GM18861 (cell line): ENCODE measurements around the gene PVALB.
A peak's percentile ranks its signal among the peaks of the same experiment; 100 is the strongest.

Experiments used
- ATAC-seq: cut with Tn5 transposase; IDR thresholded peaks from one replicate; pipeline ENCODE4 v1.9.1; 2021; ENCODE audit not compliant: unreplicated experiment

PVALB gene

DNA sequence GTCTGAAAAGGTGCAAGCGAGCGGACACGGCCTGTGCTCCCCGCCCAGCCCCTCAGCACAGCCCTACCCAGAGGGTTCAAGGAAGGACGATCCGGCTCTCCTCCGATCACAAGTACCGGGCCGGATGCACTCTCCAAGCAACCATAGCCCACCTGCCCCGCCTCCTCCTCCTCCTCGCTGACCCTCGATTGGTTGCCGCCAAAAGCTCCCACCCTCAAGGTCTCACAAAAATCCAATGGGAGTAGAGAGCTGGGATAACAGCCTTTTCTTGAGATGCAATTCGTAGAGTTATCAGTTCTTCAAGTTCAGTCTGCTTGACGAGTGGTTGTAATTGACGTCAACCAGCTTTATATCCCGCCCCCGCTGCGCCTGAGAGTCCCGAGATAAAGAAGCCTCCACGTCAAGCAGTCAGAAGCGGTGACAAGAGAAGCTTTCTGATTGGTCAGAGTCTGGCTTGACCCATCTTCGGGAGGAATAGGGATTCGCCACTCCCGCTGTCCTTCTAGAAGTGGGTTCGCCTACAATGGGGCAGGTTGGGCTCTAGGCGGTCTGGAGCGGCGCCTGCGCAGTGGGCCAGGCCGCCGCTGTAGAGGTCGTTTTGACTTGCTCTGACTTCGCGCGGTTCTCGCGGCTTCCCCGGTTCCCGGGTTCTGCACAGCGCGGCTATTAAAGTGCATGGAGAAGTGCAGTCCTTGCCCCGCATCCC is 40.7 kb downstream of the PVALB start, which contains the start of gene IFT27:
TSS of gene IFT27 (minus strand) at position 156 of the 706 bp plus-strand sequence. CDS start 412 bp downstream, outside the sequence.
- peak; percentile 83 for ATAC-seq

- ATAC-seq, result no peak
These were observed 41.3 kb downstream of the PVALB start for GRCh38 chr22:36775586-36775963.

- no peak for ATAC-seq
These were observed 42.9 kb downstream of the PVALB start for GRCh38 chr22:36773935-36774334.

GRCh38 chr22:36772451-36772850 is 44.4 kb downstream of the PVALB start:
- no peak for ATAC-seq

GRCh38 chr22:36771356-36772063 is 45.3 kb downstream of the PVALB start:
- ATAC-seq, result no peak

DNA sequence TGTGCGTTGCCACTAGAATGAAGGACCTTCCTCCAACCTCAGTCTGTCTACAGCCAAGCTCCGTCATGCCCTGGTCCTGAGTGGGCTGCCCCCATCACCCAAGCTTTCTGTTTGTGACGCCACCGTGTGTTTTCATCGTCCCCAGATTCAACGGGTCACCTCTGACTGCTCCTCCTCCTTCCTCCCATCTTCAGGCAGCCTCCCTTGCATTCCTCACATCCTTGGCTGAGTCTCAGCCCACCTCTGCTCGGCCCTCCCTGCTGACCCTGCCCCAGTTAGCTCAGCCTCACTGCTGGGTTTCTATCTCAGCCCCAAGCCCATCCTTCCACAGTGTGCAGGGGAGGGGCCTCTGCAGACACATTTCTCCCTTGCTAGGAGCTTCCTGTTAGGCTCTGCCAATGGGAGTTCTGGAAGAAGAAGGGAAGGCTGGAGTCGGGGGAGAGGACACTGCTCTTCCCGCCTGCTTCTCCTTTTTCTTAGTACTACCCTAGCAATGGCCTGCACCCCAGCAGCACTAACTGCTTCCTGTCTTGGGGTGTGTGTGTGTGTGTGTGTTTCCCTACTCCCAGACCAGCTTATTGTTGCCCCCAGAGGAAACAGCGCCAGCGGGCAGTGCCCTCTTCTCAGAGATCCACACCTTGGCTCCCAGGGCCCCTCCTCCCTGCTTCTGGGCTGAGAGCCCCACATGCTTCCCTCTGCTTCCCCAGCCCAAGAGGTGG is 46.2 kb downstream of the PVALB start:
- no peak for ATAC-seq

DNA sequence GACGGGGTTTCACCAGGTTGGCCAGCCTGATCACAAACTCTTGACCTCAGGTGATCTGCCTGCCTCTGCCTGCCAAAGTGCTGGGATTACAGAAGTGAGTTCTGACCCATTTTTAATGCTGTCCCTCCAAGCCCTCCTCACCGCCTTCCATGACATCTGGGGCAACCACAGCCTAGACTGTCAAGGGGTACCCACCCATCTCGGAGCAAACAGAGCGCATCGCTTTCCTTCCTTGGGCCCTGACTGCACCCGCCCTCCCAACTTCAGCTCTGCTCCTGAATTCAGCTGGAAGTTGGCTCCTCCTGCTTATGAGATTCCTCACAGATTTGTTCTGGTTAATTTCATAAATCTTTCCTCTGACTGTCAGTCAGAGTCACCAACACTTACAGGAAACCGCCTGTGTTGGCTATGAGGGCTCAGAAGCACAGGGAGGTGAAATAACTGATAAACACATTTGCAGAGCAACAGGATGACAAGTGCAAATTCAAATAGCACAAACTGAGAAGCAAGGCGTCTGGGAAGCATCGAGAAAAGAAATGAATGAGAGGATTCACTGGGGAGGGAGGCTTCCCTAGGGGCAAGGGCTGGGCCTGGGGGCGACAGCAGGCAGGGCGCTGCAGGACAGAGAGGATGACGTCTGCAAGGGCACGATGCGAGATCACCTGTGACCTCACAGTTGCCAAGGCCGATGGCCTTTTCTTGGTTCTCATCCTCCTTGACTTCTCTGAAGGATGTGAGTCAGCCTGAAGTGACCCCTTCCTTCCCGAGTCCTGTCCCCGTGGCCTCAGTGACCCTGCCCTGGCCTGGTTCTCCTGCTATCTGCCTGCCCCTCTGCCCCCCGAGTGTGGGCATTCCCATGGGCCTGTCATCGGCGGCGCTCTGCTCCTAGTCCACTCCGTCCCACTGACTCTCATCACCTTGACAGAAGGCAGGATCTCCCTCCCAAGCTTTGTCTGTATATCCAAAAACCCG is 47.0 kb downstream of the PVALB start:
- ATAC-seq, result no peak

DNA sequence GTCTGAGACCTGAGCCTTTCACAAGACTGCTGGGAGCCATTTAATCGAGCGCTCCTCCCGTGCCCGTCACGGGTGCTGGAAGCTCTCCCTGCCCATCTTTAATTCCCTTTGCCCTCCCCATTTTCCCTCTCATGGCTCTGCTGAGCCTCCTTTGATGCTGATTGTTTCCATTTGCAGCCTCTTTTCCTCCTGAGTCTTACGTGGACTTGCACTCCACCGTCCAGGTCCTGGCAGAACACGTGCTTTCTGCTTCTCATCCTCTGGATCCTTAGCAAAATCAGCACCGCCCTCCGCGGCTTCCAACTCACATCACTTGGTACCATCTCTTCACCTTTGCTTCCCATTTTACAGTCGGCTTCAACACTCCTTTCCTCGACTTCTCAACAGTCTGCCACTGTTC is 48.2 kb downstream of the PVALB start:
- no peak for ATAC-seq

GRCh38 chr22:36768141-36768540 is 48.7 kb downstream of the PVALB start:
- ATAC-seq, result no peak

DNA sequence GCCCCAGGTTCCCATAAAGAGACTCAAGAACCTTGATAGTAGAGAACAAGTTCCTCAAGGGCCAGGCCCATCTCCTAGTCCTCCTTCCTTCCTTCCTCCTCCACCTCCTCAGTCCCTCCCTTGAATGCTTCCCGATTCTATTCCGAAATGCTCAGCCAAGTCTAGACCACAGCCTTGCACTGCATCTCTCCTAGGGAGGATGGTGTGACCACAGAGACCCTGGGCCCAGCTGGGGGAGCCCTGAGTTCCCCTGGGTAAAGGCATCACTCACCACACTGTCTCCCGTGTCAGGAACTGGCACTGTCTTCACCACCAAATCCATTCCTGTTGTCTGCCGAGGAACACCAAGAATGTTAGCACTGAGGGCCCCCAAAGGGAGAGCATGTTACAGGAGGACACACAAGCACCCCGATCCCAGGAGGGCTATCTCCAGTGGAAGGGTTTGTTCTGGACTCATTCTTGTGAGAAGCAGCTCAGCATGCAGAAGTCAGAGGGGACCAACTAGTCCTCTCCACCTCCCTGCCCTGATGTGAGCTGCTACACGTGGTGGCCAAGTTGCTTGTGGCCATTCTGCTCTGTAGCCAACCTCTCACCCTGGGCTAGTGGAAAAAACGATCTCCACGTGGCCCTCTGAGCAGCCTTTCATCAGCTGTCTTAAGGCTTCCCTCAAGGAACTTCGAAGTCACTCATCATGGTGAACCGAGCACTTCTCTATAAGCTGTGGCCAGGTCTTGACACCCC is 49.6 kb downstream of the PVALB start:
- no peak for ATAC-seq

- ATAC-seq, result no peak
These were observed 50.8 kb downstream of the PVALB start for GRCh38 chr22:36765943-36766450.

DNA sequence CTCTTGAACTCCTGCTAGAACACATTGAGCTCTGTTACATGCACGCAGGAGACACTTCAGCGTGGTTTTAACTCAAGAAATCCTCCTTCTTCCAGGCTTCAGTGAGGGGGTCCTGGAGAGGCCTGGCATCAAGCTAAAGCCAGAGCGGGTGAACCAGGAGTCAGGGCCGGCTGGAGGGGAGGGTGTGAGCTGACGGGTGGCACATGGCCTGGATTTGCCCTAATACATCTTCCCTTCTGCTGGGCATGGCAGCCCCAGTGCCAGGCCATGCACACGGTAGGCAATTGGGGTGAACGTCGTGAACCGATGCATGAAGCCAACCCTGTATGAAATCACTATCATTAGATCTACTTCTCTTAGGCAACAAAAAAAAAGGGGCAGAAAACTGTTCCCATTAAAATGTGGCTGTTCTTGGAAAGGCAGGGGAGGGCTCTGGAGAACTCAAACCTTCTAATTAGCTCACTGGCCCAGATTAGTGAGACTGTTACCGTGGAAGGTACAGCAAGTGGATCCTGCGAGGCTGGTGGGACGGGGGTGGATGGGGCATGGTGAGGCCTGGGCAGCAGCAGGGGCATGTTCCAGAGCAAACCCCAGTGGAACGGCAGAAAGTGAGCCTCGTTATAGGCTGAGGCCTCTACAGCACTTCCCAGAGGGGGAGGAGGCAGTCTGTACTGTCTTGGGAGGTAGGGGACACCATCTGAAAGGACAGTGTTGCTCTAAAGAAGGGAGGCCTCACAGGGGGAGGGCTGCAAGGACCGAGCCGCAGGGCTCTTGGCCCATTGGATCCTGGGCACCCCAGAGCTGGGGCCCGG is 51.5 kb downstream of the PVALB start:
- ATAC-seq, result no peak

GRCh38 chr22:36764641-36765040 is 52.2 kb downstream of the PVALB start:
- ATAC-seq, result no peak

DNA sequence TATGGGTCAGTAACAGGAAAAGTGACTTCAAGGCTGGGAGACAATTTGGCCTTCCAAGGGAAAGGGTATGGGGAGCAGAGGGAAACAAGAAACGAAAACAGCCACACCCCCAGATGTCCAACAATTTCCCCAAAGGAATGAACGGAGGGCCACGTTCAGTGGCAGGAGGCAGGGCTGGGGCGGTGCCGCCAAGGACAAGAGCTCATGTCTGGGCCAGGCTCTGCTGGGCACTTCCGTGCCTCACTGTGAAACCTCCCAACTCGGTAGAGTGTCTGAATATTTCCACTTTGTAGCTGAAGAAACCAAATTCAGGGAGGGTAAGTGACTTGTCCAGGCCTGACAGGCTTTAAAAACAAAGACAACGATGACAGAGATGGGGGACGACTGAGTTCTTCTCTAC is 52.8 kb downstream of the PVALB start:
- ATAC-seq, result no peak

GRCh38 chr22:36763576-36763975 is 53.3 kb downstream of the PVALB start:
- ATAC-seq, result no peak

GRCh38 chr22:36762687-36763260 is 54.1 kb downstream of the PVALB start:
- no peak for ATAC-seq

- no peak for ATAC-seq
These were observed 55.1 kb downstream of the PVALB start for GRCh38 chr22:36761553-36762240.

DNA sequence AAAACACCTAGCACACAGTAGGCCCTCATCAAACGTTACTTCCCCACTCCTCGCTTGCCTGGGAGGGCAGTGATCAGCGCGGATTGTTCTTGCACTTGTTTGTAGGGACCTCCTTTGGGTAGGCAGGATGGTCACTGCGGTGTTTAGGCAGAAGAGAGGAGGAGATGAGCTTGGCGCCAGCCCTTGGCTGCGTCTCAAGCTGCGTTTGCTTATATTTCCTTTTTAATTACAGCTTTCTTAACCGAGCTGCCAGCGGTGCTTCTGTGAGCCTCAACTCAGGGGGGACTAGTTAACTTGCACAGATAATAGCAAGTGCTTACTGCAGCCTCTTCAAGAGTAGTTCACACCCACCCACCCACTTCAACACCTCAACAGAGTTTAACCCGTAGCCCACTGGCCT is 56.0 kb downstream of the PVALB start:
- no peak for ATAC-seq
